Measurements from ENCODE around the gene LINGO1.

DNA sequence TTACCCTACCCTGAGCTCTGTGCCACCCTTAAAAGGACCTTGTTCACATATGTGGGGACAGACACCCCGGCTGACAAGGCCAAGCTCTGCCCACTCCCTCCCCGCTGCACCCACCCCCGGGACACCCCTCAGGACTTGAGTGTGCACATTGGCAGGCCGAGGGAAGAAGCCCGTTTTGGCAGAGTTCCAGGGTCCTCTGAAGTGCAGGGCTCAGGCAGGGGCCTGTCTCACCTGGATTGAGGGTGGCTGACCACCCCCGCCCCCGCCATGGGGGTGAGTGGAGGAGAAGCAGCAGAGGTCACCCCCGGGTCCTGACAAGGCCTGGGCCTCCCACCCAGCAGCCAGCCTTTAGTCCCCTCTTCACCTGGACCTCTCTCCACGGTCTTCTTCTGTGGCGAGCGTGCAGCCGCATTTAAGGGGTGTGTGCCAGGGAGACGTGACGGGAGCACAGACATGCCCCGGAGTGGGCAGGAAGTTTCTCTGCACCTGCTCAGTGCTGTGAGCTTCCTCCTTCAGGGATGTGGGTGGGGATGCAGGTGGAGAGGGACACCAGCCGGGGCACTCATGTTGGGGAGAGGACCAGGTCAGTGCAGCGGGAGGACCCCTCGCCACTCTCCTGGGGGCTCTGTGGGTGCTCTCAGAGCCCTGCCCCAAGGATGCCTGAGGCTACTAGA, 50.7 kb downstream of the LINGO1 start:
- TF ChIP-seq CTCF (IDR thresholded peaks at IDR 0.05; ENCODE audit: insufficient read depth, low read depth, low read length): no peak
- no peak for TF ChIP-seq EZH2 (IDR thresholded peaks at IDR 0.05; ENCODE audit: insufficient read depth, low read length)
